GM18508 (cell line): ENCODE data around the gene HACE1.

Experiments used
- ATAC-seq: cut with Tn5 transposase; IDR thresholded peaks from one replicate; pipeline ENCODE4 v1.9.1; 2021; ENCODE audit warnings: moderate number of reproducible peaks; ENCODE audit not compliant: insufficient read depth, unreplicated experiment

The HACE1 gene

GRCh38 chr6:104689551-104690205, 170.0 kb downstream of the HACE1 start:
- no peak for ATAC-seq

GRCh38 chr6:104688283-104688969, 171.3 kb downstream of the HACE1 start:
- ATAC-seq = no peak

GRCh38 chr6:104686550-104687175, 173.1 kb downstream of the HACE1 start:
- ATAC-seq = no peak

- no peak for ATAC-seq
Measured at GRCh38 chr6:104685871-104686549, 173.7 kb downstream of the HACE1 start.

GRCh38 chr6:104684911-104685415, 174.8 kb downstream of the HACE1 start:
- ATAC-seq = no peak

GRCh38 chr6:104683809-104684208, 175.9 kb downstream of the HACE1 start:
- ATAC-seq = no peak

- peak; percentile 69 for ATAC-seq
Measured at GRCh38 chr6:104682722-104683643, 176.7 kb downstream of the HACE1 start.

GRCh38 chr6:104680539-104680938, 179.2 kb downstream of the HACE1 start:
- ATAC-seq = no peak

GRCh38 chr6:104679971-104680370, 179.7 kb downstream of the HACE1 start:
- no peak for ATAC-seq
